Measurements from ENCODE around the gene SPTBN4.
"Not testable (repeated sequence)": the region's sequence is repeated elsewhere in the genome, so short reads cannot be mapped to it uniquely, and the experiment has no call there.

Gene SPTBN4

DNA sequence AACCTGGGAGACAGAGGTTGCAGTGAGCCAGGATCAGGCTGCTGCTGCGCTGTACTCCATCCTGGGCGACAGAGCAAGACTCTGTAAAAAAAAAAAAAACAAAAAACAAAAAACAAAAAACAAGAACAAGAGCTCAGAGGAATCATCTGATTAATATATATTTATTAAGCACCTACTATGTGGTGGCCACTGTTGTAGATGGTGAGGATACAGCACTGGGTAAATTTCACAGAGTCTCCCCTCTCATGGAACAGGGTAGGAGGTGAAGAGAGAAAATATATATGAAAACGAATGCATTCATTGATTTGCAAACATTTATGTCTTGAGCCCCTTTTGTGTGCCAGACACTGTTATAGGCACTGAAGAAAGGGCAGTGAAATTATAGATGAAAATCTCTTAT is 35.1 kb upstream of the SPTBN4 start:
- TF ChIP-seq, protein P1, sequence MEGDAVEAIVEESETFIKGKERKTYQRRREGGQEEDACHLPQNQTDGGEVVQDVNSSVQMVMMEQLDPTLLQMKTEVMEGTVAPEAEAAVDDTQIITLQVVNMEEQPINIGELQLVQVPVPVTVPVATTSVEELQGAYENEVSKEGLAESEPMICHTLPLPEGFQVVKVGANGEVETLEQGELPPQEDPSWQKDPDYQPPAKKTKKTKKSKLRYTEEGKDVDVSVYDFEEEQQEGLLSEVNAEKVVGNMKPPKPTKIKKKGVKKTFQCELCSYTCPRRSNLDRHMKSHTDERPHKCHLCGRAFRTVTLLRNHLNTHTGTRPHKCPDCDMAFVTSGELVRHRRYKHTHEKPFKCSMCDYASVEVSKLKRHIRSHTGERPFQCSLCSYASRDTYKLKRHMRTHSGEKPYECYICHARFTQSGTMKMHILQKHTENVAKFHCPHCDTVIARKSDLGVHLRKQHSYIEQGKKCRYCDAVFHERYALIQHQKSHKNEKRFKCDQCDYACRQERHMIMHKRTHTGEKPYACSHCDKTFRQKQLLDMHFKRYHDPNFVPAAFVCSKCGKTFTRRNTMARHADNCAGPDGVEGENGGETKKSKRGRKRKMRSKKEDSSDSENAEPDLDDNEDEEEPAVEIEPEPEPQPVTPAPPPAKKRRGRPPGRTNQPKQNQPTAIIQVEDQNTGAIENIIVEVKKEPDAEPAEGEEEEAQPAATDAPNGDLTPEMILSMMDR (IDR thresholded peaks at IDR 0.05; ENCODE audit: insufficient read depth, low read length) = no peak
- no peak for TF ChIP-seq GABPA (IDR thresholded peaks at IDR 0.05; ENCODE audit: low read depth)
- no peak for TF ChIP-seq SPI1 (IDR thresholded peaks at IDR 0.05; ENCODE audit: borderline replicate concordance, low read depth)
- no peak for TF ChIP-seq POLR2AphosphoS5 (IDR thresholded peaks at IDR 0.05; ENCODE audit: low read depth)
- TF ChIP-seq REST (IDR thresholded peaks at IDR 0.05; ENCODE audit: insufficient replicate concordance, low read depth) = no peak
- H3K27ac ChIP-seq (replicated peaks) = no peak overlapping the region
- H3K4me3 ChIP-seq (replicated peaks; ENCODE audit: insufficient read depth, low read length) = no peak overlapping the region
- no peak for DNase-seq (ENCODE audit: low read depth in 1 of 2, low spot score in 1 of 2)
- H3K27me3 ChIP-seq (ENCODE audit: insufficient read depth, poor library complexity, severe bottlenecking) = no peaks in the 10 kb centered on the region

DNA sequence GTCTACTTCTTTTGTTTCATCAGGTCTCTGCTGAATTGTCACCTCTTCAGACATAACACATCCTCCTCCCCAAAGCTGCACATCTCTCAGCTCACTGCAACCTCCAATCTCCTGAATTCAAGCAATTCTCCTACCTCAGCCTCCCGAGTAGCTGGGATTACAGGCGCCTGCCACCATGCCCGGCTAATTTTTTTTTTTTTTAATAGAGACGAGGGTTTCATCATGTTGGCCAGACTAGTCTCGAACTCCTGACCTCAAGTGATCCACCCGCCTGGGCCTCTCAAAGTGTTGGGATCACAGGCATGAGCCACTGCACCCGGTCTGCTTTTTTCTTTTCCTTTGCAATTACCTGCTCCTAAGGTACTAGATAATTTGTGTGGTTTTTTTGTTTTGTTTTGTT is 34.0 kb upstream of the SPTBN4 start:
- not testable (repeated sequence) for DNase-seq (ENCODE audit: low read depth in 1 of 2, low spot score in 1 of 2); H3K4me3 ChIP-seq (replicated peaks; ENCODE audit: insufficient read depth, low read length); H3K27me3 ChIP-seq (ENCODE audit: insufficient read depth, poor library complexity, severe bottlenecking); H3K27ac ChIP-seq (replicated peaks)

DNA sequence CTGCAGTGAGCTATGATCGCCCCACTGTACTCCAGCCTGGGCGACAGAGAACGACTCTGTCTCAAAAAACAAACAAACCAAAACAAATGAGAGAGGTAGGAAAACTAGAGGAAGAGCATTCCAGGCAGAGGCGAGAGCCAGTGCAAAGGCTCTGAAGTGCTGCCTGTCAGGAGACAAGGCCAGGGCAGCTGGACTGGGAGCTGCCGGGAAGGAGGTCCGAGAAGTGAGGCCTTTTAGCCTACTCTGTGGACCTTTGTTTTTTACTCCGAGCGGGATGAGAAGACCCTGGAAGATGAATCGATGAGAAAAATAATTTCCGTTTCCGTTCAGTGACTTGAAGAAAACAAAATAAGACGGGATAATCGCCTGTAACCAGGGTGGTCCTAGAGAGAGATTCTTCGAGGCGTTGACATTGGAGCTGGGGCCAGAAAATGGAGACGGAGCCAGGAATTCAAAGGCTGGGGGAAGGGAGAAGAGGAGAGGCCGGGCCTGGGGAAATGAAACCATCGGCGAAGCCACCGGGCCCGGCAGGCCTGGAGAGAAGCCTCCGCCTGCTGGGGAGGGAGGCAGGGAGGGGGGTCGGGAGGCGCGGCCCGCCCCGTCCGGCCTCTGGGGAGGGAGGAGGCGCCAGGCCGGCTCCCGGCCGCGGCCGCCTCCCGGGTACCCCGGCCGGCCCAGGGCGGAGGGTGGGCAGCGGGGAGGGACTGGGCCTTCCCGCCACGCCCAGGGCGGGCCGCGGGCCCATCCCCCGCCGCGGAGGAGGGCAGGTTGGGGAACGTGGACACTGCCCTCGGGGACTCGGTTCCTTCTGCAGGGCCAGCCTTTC is 33.2 kb upstream of the SPTBN4 start:
- Histone ChIP-seq H3K27me3 (ENCODE audit: insufficient read depth, poor library complexity, severe bottlenecking) (no peaks in the 10 kb centered on the region), H3K4me3 (replicated peaks; ENCODE audit: insufficient read depth, low read length) (peak overlapping the region; percentile 19), H3K27ac (replicated peaks) (no peak overlapping the region)
- TF ChIP-seq GABPA (IDR thresholded peaks at IDR 0.05; ENCODE audit: low read depth) (no peak), SPI1 (IDR thresholded peaks at IDR 0.05; ENCODE audit: borderline replicate concordance, low read depth) (no peak), POLR2AphosphoS5 (IDR thresholded peaks at IDR 0.05; ENCODE audit: low read depth) (no peak), REST (IDR thresholded peaks at IDR 0.05; ENCODE audit: insufficient replicate concordance, low read depth) (no peak)
- TF ChIP-seq, protein P1 (IDR thresholded peaks at IDR 0.05; ENCODE audit: insufficient read depth, low read length) = no peak
- DNase-seq (ENCODE audit: low read depth in 1 of 2, low spot score in 1 of 2) = peak in 1 of 2 experiments; percentile 38

- DNase-seq (ENCODE audit: low read depth in 1 of 2, low spot score in 1 of 2) = no peak
- H3K4me3 ChIP-seq (replicated peaks; ENCODE audit: insufficient read depth, low read length) = no peak overlapping the region
- H3K27me3 ChIP-seq (ENCODE audit: insufficient read depth, poor library complexity, severe bottlenecking) = no peaks in the 10 kb centered on the region
- no peak for TF ChIP-seq REST (IDR thresholded peaks at IDR 0.05; ENCODE audit: insufficient replicate concordance, low read depth)
- TF ChIP-seq GABPA (IDR thresholded peaks at IDR 0.05; ENCODE audit: low read depth) = no peak
- no peak overlapping the region for H3K27ac ChIP-seq (replicated peaks)
Observed at GRCh38 chr19:40438284-40438683, 28.5 kb upstream of the SPTBN4 start.
